H9 (cell line): ENCODE results near the gene SPTLC3. TPM values are rescaled to one million over a fixed set of nuclear protein-coding genes. Genes with fewer than 3 reads are reported as not detected.

Experiments used
- DNase-seq: peaks from one replicate; pipeline ENCODE4 v3.0.0-alpha.2; 2017
- H2AFZ ChIP-seq: one replicate; pipeline ENCODE4 v1.6.1; 2013; ENCODE audit warnings: mild to moderate bottlenecking, low read length, control low read depth, moderate library complexity
- H2AK5ac ChIP-seq: 2 replicates; pipeline ENCODE4 v1.6.1; 2013; ENCODE audit warnings: low read length, control low read depth, mixed read lengths; ENCODE audit not compliant: insufficient read length
- H2BK120ac ChIP-seq: one replicate; pipeline ENCODE4 v1.6.1; 2013; ENCODE audit warnings: low read depth, mild to moderate bottlenecking, low read length, control low read depth, inconsistent platforms; ENCODE audit not compliant: poor library complexity, severe bottlenecking
- H2BK12ac ChIP-seq: 2 replicates; pipeline ENCODE4 v1.6.1; 2013; ENCODE audit warnings: low read length, control low read depth, mixed read lengths, low read depth; ENCODE audit not compliant: insufficient read length
- H2BK15ac ChIP-seq: 2 replicates; pipeline ENCODE4 v1.6.1; 2013; ENCODE audit warnings: low read depth, low read length, control low read depth
- H2BK20ac ChIP-seq: one replicate; pipeline ENCODE4 v1.6.1; 2013; ENCODE audit warnings: low read depth, mild to moderate bottlenecking, low read length, control low read depth, inconsistent platforms; ENCODE audit not compliant: poor library complexity, severe bottlenecking
- H2BK5ac ChIP-seq: 2 replicates; pipeline ENCODE4 v1.6.1; 2013; ENCODE audit warnings: low read length, control low read depth, mixed read lengths; ENCODE audit not compliant: insufficient read length
- H3K14ac ChIP-seq: 2 replicates; pipeline ENCODE4 v1.6.1; 2013; ENCODE audit warnings: low read length, control low read depth; ENCODE audit not compliant: insufficient read depth
- H3K18ac ChIP-seq: 2 replicates; pipeline ENCODE4 v1.6.1; 2013; ENCODE audit warnings: low read depth, mild to moderate bottlenecking, mixed read lengths, low read length, control low read depth; ENCODE audit not compliant: insufficient read length
- H3K23ac ChIP-seq: 2 replicates; pipeline ENCODE4 v1.6.1; 2013; ENCODE audit warnings: low read length, control low read depth, mixed read lengths, low read depth; ENCODE audit not compliant: insufficient read length
- H3K23me2 ChIP-seq: 2 replicates; pipeline ENCODE4 v1.6.1; 2013; ENCODE audit warnings: low read depth, mild to moderate bottlenecking, mixed read lengths, low read length, control low read depth; ENCODE audit not compliant: insufficient read length, poor library complexity, severe bottlenecking
- H3K27ac ChIP-seq: 2 replicates; pipeline ENCODE4 v1.5.1; 2013; ENCODE audit warnings: low read length, control low read depth, mixed read lengths, low read depth; ENCODE audit not compliant: insufficient read length
- H3K27me3 ChIP-seq: 2 replicates; pipeline ENCODE4 v1.6.1; 2013; ENCODE audit warnings: low read length, control low read depth, inconsistent platforms; ENCODE audit not compliant: insufficient read depth
- H3K4ac ChIP-seq: 2 replicates; pipeline ENCODE4 v1.6.1; 2013; ENCODE audit warnings: low read depth, mild to moderate bottlenecking, control low read depth, inconsistent platforms, low read length, moderate library complexity
- H3K4me1 ChIP-seq: 2 replicates; pipeline ENCODE4 v1.6.1; 2013; ENCODE audit warnings: low read length, control low read depth, inconsistent platforms; ENCODE audit not compliant: insufficient read depth
- H3K4me2 ChIP-seq: 2 replicates; pipeline ENCODE4 v1.6.1; 2013; ENCODE audit warnings: low read length, control low read depth, mixed read lengths; ENCODE audit not compliant: insufficient read length, insufficient read depth
- H3K56ac ChIP-seq: 2 replicates; pipeline ENCODE4 v1.6.1; 2013; ENCODE audit warnings: low read depth, mild to moderate bottlenecking, mixed read lengths, low read length, control low read depth; ENCODE audit not compliant: insufficient read length
- H3K79me1 ChIP-seq: 2 replicates; pipeline ENCODE4 v1.6.1; 2013; ENCODE audit warnings: low read depth, mild to moderate bottlenecking, moderate library complexity, low read length, control low read depth, inconsistent platforms; ENCODE audit not compliant: insufficient read depth, poor library complexity, severe bottlenecking
- H3K79me2 ChIP-seq: 2 replicates; pipeline ENCODE4 v1.6.1; 2013; ENCODE audit warnings: low read length, control low read depth, inconsistent platforms; ENCODE audit not compliant: insufficient read depth
- H3K9ac ChIP-seq: 2 replicates; pipeline ENCODE4 v1.6.1; 2013; ENCODE audit warnings: low read length, control low read depth, mixed read lengths; ENCODE audit not compliant: insufficient read length; ENCODE audit errors: extremely low read depth
- H3K9me3 ChIP-seq: one replicate; pipeline ENCODE4 v1.6.1; 2013; ENCODE audit warnings: low read depth, low read length, inconsistent platforms; ENCODE audit not compliant: control insufficient read depth
- H3T11ph ChIP-seq: one replicate; pipeline ENCODE4 v1.6.1; 2013; ENCODE audit warnings: mild to moderate bottlenecking, low read length, control low read depth, inconsistent platforms
- H4K20me1 ChIP-seq: one replicate; pipeline ENCODE4 v1.6.1; 2013; ENCODE audit not compliant: control insufficient read depth, insufficient read length, insufficient read depth
- H4K5ac ChIP-seq: 2 replicates; pipeline ENCODE4 v1.6.1; 2013; ENCODE audit warnings: low read depth, mild to moderate bottlenecking, mixed read lengths, low read length, control low read depth; ENCODE audit not compliant: insufficient read length
- H4K8ac ChIP-seq: replicated peaks from 2 replicates; pipeline ENCODE4 v1.6.1; 2013; ENCODE audit warnings: low read length, control low read depth, mixed read lengths, low read depth; ENCODE audit not compliant: insufficient read length
- H4K91ac ChIP-seq: 2 replicates; pipeline ENCODE4 v1.6.1; 2013; ENCODE audit warnings: low read depth, mild to moderate bottlenecking, moderate library complexity, mixed read lengths, low read length, control low read depth; ENCODE audit not compliant: insufficient read length
- H3K27ac Mint-ChIP-seq, 3 experiments: 2 replicates in 2 of 3; 3 replicates in 1 of 3; pipeline ENCODE4 v1.8.0; 2020 to 2021; ENCODE audit warnings: mixed read lengths in 3 of 3, mild to moderate bottlenecking in 1 of 3, moderate library complexity in 1 of 3
- H3K27me3 Mint-ChIP-seq: 2 replicates; pipeline ENCODE4 v1.8.0; 2021; ENCODE audit warnings: low read depth, mild to moderate bottlenecking, moderate library complexity, mixed read lengths
- H3K36me3 Mint-ChIP-seq, 3 experiments: 2 replicates in 2 of 3; 3 replicates in 1 of 3; pipeline ENCODE4 v1.8.0; 2020 to 2021; ENCODE audit warnings: low read depth in 3 of 3, mixed read lengths in 3 of 3; ENCODE audit not compliant: insufficient read depth in 1 of 3
- H3K4me1 Mint-ChIP-seq, 2 experiments: 2 replicates each; pipeline ENCODE4 v1.8.0; 2020; ENCODE audit warnings: mixed read lengths in 2 of 2
- H3K4me3 Mint-ChIP-seq, 2 experiments: 2 replicates in 1 of 2; 3 replicates in 1 of 2; pipeline ENCODE4 v1.8.0; 2020 to 2021; ENCODE audit warnings: mild to moderate bottlenecking in 2 of 2, mixed read lengths in 2 of 2, moderate library complexity in 1 of 2
- H3K9me3 Mint-ChIP-seq, 2 experiments: 2 replicates in 1 of 2; 3 replicates in 1 of 2; pipeline ENCODE4 v1.8.0; 2020; ENCODE audit warnings: mild to moderate bottlenecking in 2 of 2, mixed read lengths in 2 of 2, moderate library complexity in 1 of 2
- CTCF ChIP-seq: fragments of 200-600 bp; sonication (generic); conservative IDR thresholded peaks from 3 replicates; pipeline ENCODE4 v1.8.0; 2021; ENCODE audit warnings: antibody characterized with exemption, mild to moderate bottlenecking
- WGBS: extraction: QIAGEN DNeasy Blood & Tissue Kit; methylation state at CpG from one replicate; pipeline ENCODE4 v1.1.7; 2013; ENCODE audit warnings: missing lambda C conversion rate, low lambda C conversion rate, mixed read lengths; ENCODE audit not compliant: insufficient read length; ENCODE audit errors: extremely low coverage; 5-methylcytosine and 5-hydroxymethylcytosine counted together
- total RNA-seq: library from RNA; stranded (reverse); gene quantifications from 2 replicates; pipeline ENCODE4 v1.2.1, GENCODE V29; 2021

SPTLC3 gene
- total RNA-seq, 1 experiment from 2014 or later: 0.68 TPM

- no peak overlapping the region for H4K91ac ChIP-seq
- no peak overlapping the region for H3K9ac ChIP-seq
- H2BK12ac ChIP-seq: no peak overlapping the region
- H3K36me3 Mint-ChIP-seq: no peaks in the 10 kb centered on the region
- H3K23ac ChIP-seq: no peak overlapping the region
- no peak for TF ChIP-seq CTCF
- no peaks in the 10 kb centered on the region for H3K23me2 ChIP-seq
- no peaks in the 10 kb centered on the region for H4K20me1 ChIP-seq
- no peaks in the 10 kb centered on the region for H3K9me3 ChIP-seq
- no peak overlapping the region for H4K8ac ChIP-seq
- no peaks in the 10 kb centered on the region for H3K9me3 Mint-ChIP-seq
- H3K4me3 Mint-ChIP-seq: no peak overlapping the region; a peak in 1 of 5 replicates
- DNase-seq: no peak
- H3K4me1 Mint-ChIP-seq: peaks cover 8 to 13% of the 10 kb centered on the region in 2 experiments
- H3K18ac ChIP-seq: no peak overlapping the region
- H3K4me1 ChIP-seq: peaks cover 5% of the 10 kb centered on the region; the same call in 1 of the 2 replicates
- H2BK5ac ChIP-seq: no peak overlapping the region
- H3K4ac ChIP-seq: no peak overlapping the region
- no peak overlapping the region for H3K4me2 ChIP-seq
- H3K79me1 ChIP-seq: no peaks in the 10 kb centered on the region
- no CpG with 5 or more reads among the region's 4 CpGs for whole genome bisulfite sequencing
- no peak overlapping the region for H3K27ac Mint-ChIP-seq
- no peaks in the 10 kb centered on the region for H3K79me2 ChIP-seq
- H2AK5ac ChIP-seq: no peak overlapping the region
- H2BK120ac ChIP-seq: no peak overlapping the region
- H2AFZ ChIP-seq: no peak overlapping the region
- H3K27ac ChIP-seq: no peak overlapping the region
- H2BK20ac ChIP-seq: no peak overlapping the region
- H3T11ph ChIP-seq: no peak overlapping the region
- no peaks in the 10 kb centered on the region for H3K27me3 ChIP-seq
- H3K14ac ChIP-seq: no peak overlapping the region
- peaks cover 3% of the 10 kb centered on the region for H3K27me3 Mint-ChIP-seq
- H2BK15ac ChIP-seq: no peak overlapping the region
- no peak overlapping the region for H3K56ac ChIP-seq
- H4K5ac ChIP-seq: no peak overlapping the region
Observed at GRCh38 chr20:13205425-13205824, 196.7 kb downstream of the SPTLC3 start.
